ENCODE data around the gene RBPMS2. TPM values are rescaled to one million over a fixed set of nuclear protein-coding genes. Genes with fewer than 3 reads are reported as not detected.

The RBPMS2 gene
- total RNA-seq, 2 donors from 2014 or later, result 0.26 to 0.33 TPM

GRCh38 chr15:64702816-64703631 lies 72.4 kb downstream of the RBPMS2 start:
- Histone ChIP-seq H3K36me3 (replicated peaks in 1 of 2; ENCODE audit: insufficient read depth in 1 of 2, low read depth in 2 of 2) (no peaks in the 10 kb centered on the region), H3K4me3 (peak overlapping the region; percentile 90 to 96), H3K4me1 (peaks cover 51% of the 10 kb centered on the region), H3K27ac (peak overlapping the region; percentile 79 to 88 (median 82)), H3K27me3 (no peaks in the 10 kb centered on the region), H3K9me3 (no peaks in the 10 kb centered on the region)
- TF ChIP-seq POLR2A (IDR thresholded peaks at IDR 0.05) (peak; percentile 56 to 89 (median 87)), CTCF (IDR thresholded peaks at IDR 0.05) (no peak)
- intact Hi-C loops (cut with DNase I), result no loop called here
- ATAC-seq (peak; percentile 94), DNase-seq (peak; percentile 96 to 97 (median 97))
- 0 to 1% methylated on average over 22 to 61 of the region's 62 CpGs for WGBS, 2 donors

GRCh38 chr15:64701482-64702184 lies 73.8 kb downstream of the RBPMS2 start:
- no peak for TF ChIP-seq POLR2A (IDR thresholded peaks at IDR 0.05)
- TF ChIP-seq CTCF (IDR thresholded peaks at IDR 0.05), result no peak
- WGBS, 2 donors, result 33 to 42% methylated on average over 5 of the region's 5 CpGs
- intact Hi-C loops (cut with DNase I), result no loop called here
- DNase-seq (no peak), ATAC-seq (no peak)
- Histone ChIP-seq H3K27ac (peak overlapping the region in 1 of 4 donors; percentile 79), H3K9me3 (no peaks in the 10 kb centered on the region), H3K27me3 (no peaks in the 10 kb centered on the region), H3K4me3 (no peak overlapping the region), H3K4me1 (peaks cover 56% of the 10 kb centered on the region), H3K36me3 (replicated peaks in 1 of 2; ENCODE audit: insufficient read depth in 1 of 2, low read depth in 2 of 2) (no peaks in the 10 kb centered on the region)

DNA sequence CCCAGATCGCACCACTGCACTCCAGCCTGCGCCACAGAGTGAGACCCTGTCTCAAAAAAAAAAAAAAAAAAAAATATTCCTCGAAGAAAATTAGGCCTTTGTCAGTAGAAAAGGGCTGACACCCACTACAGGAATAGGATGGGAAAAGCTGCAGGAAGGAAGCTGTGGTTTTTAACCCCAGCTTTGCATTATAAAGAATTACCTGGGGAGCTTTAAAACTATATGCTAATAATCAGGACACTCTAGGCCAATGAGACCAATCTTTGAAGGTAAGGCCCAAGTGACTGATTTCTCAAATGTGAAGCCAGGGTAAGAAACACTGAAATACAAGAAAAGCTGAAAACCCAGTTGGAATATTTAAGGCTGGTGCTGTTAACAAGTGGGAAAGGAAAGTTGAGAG lies 74.3 kb downstream of the RBPMS2 start:
- Histone ChIP-seq H3K4me3 (no peak overlapping the region), H3K27me3 (no peaks in the 10 kb centered on the region), H3K4me1 (peaks cover 60% of the 10 kb centered on the region), H3K27ac (peak overlapping the region in 1 of 4 donors; percentile 79), H3K9me3 (no peaks in the 10 kb centered on the region), H3K36me3 (replicated peaks in 1 of 2; ENCODE audit: insufficient read depth in 1 of 2, low read depth in 2 of 2) (no peaks in the 10 kb centered on the region)
- no peak for DNase-seq
- no peak for ATAC-seq
- WGBS, 2 donors, result 54 to 56% methylated on average over 3 of the region's 3 CpGs
- intact Hi-C loops (cut with DNase I), result no loop called here
- no peak for TF ChIP-seq CTCF (IDR thresholded peaks at IDR 0.05)
- TF ChIP-seq POLR2A (IDR thresholded peaks at IDR 0.05), result no peak

- intact Hi-C loops (cut with DNase I), result no loop called here
- no peak for ATAC-seq
- Histone ChIP-seq H3K36me3 (replicated peaks in 1 of 2; ENCODE audit: insufficient read depth in 1 of 2, low read depth in 2 of 2) (no peaks in the 10 kb centered on the region), H3K27me3 (no peaks in the 10 kb centered on the region), H3K27ac (peak overlapping the region; percentile 6 to 79 (median 44)), H3K4me1 (peaks cover 69% of the 10 kb centered on the region), H3K9me3 (no peaks in the 10 kb centered on the region), H3K4me3 (no peak overlapping the region)
- DNase-seq, result peak; percentile 36 to 66 (median 56)
- WGBS, 2 donors, result 21 to 38% methylated on average over 6 to 7 of the region's 7 CpGs
- TF ChIP-seq CTCF (IDR thresholded peaks at IDR 0.05) (no peak), POLR2A (IDR thresholded peaks at IDR 0.05) (no peak)
Observed at GRCh38 chr15:64699751-64700388, 75.5 kb downstream of the RBPMS2 start.
